ENCODE data around the gene ERP27.

GRCh38 chr12:14952299-14952921, 14.1 kb upstream of the ERP27 start:
- TF ChIP-seq EGR1 (IDR thresholded peaks at IDR 0.05) (no peak), TAF1 (IDR thresholded peaks at IDR 0.05; ENCODE audit: low read depth) (no peak), RAD21 (IDR thresholded peaks at IDR 0.05; ENCODE audit: low read depth) (no peak), FOXM1 (IDR thresholded peaks at IDR 0.05; ENCODE audit: borderline replicate concordance, low read depth) (no peak), TCF12 (IDR thresholded peaks at IDR 0.05; ENCODE audit: low read depth) (no peak)
- TF ChIP-seq, protein P1, sequence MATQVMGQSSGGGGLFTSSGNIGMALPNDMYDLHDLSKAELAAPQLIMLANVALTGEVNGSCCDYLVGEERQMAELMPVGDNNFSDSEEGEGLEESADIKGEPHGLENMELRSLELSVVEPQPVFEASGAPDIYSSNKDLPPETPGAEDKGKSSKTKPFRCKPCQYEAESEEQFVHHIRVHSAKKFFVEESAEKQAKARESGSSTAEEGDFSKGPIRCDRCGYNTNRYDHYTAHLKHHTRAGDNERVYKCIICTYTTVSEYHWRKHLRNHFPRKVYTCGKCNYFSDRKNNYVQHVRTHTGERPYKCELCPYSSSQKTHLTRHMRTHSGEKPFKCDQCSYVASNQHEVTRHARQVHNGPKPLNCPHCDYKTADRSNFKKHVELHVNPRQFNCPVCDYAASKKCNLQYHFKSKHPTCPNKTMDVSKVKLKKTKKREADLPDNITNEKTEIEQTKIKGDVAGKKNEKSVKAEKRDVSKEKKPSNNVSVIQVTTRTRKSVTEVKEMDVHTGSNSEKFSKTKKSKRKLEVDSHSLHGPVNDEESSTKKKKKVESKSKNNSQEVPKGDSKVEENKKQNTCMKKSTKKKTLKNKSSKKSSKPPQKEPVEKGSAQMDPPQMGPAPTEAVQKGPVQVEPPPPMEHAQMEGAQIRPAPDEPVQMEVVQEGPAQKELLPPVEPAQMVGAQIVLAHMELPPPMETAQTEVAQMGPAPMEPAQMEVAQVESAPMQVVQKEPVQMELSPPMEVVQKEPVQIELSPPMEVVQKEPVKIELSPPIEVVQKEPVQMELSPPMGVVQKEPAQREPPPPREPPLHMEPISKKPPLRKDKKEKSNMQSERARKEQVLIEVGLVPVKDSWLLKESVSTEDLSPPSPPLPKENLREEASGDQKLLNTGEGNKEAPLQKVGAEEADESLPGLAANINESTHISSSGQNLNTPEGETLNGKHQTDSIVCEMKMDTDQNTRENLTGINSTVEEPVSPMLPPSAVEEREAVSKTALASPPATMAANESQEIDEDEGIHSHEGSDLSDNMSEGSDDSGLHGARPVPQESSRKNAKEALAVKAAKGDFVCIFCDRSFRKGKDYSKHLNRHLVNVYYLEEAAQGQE (IDR thresholded peaks at IDR 0.05; ENCODE audit: low read depth) = no peak

All from Ishikawa (cell line).